Amniotic epithelial cell (primary cell): ENCODE measurements around the gene PDZD8.
"Not testable (repeated sequence)": the region's sequence is repeated elsewhere in the genome, so short reads cannot be mapped to it uniquely, and the experiment has no call there.

Experiments
- DNase-seq: peaks from one replicate; pipeline ENCODE4 v3.0.0-alpha.2; 2010; ENCODE audit warnings: low read depth

PDZD8 gene

GRCh38 chr10:117254774-117255735 lies 120.2 kb downstream of the PDZD8 start:
- DNase-seq: no peak

- DNase-seq: no peak
Measured at GRCh38 chr10:117254338-117254737, 120.9 kb downstream of the PDZD8 start.

- DNase-seq: no peak
Measured at GRCh38 chr10:117253908-117254307, 121.3 kb downstream of the PDZD8 start.

GRCh38 chr10:117250411-117250810 lies 124.8 kb downstream of the PDZD8 start:
- no peak for DNase-seq

GRCh38 chr10:117249493-117250093 lies 125.6 kb downstream of the PDZD8 start:
- no peak for DNase-seq

GRCh38 chr10:117248750-117249465 lies 126.3 kb downstream of the PDZD8 start:
- DNase-seq: no peak

- no peak for DNase-seq
Measured at GRCh38 chr10:117246997-117247671, 128.1 kb downstream of the PDZD8 start.

GRCh38 chr10:117242463-117242832 lies 132.8 kb downstream of the PDZD8 start:
- no peak for DNase-seq

- DNase-seq: no peak
Measured at GRCh38 chr10:117241541-117242462, 133.4 kb downstream of the PDZD8 start.

GRCh38 chr10:117240621-117241529 lies 134.4 kb downstream of the PDZD8 start, which contains the start of gene SLC18A2:
TSS of gene SLC18A2 (plus strand) at chr10:117241114. CDS start at chr10:117241694, 580 bp downstream.
- no peak for DNase-seq

- no peak for DNase-seq
Measured at GRCh38 chr10:117239721-117240620, 135.3 kb downstream of the PDZD8 start.

GRCh38 chr10:117239051-117239450 lies 136.2 kb downstream of the PDZD8 start:
- DNase-seq: no peak

GRCh38 chr10:117237401-117237991 lies 137.7 kb downstream of the PDZD8 start:
- DNase-seq: no peak

- not testable (repeated sequence) for DNase-seq
Measured at GRCh38 chr10:117230107-117230506, 145.1 kb downstream of the PDZD8 start.

GRCh38 chr10:117228210-117228609 lies 147.0 kb downstream of the PDZD8 start:
- DNase-seq: no peak
